H9 (cell line): ENCODE measurements around the gene SLC16A2. TPM values are rescaled to one million over a fixed set of nuclear protein-coding genes. Genes with fewer than 3 reads are reported as not detected.

Experiments used
- DNase-seq: peaks from one replicate; pipeline ENCODE4 v3.0.0-alpha.2; 2017
- H2AFZ ChIP-seq: one replicate; pipeline ENCODE4 v1.6.1; 2013; ENCODE audit warnings: mild to moderate bottlenecking, low read length, control low read depth, moderate library complexity
- H2AK5ac ChIP-seq: 2 replicates; pipeline ENCODE4 v1.6.1; 2013; ENCODE audit warnings: low read length, control low read depth, mixed read lengths; ENCODE audit not compliant: insufficient read length
- H2BK120ac ChIP-seq: one replicate; pipeline ENCODE4 v1.6.1; 2013; ENCODE audit warnings: low read depth, mild to moderate bottlenecking, low read length, control low read depth, inconsistent platforms; ENCODE audit not compliant: poor library complexity, severe bottlenecking
- H2BK12ac ChIP-seq: 2 replicates; pipeline ENCODE4 v1.6.1; 2013; ENCODE audit warnings: low read length, control low read depth, mixed read lengths, low read depth; ENCODE audit not compliant: insufficient read length
- H2BK15ac ChIP-seq: 2 replicates; pipeline ENCODE4 v1.6.1; 2013; ENCODE audit warnings: low read depth, low read length, control low read depth
- H2BK20ac ChIP-seq: one replicate; pipeline ENCODE4 v1.6.1; 2013; ENCODE audit warnings: low read depth, mild to moderate bottlenecking, low read length, control low read depth, inconsistent platforms; ENCODE audit not compliant: poor library complexity, severe bottlenecking
- H2BK5ac ChIP-seq: 2 replicates; pipeline ENCODE4 v1.6.1; 2013; ENCODE audit warnings: low read length, control low read depth, mixed read lengths; ENCODE audit not compliant: insufficient read length
- H3K14ac ChIP-seq: 2 replicates; pipeline ENCODE4 v1.6.1; 2013; ENCODE audit warnings: low read length, control low read depth; ENCODE audit not compliant: insufficient read depth
- H3K18ac ChIP-seq: 2 replicates; pipeline ENCODE4 v1.6.1; 2013; ENCODE audit warnings: low read depth, mild to moderate bottlenecking, mixed read lengths, low read length, control low read depth; ENCODE audit not compliant: insufficient read length
- H3K23ac ChIP-seq: 2 replicates; pipeline ENCODE4 v1.6.1; 2013; ENCODE audit warnings: low read length, control low read depth, mixed read lengths, low read depth; ENCODE audit not compliant: insufficient read length
- H3K23me2 ChIP-seq: 2 replicates; pipeline ENCODE4 v1.6.1; 2013; ENCODE audit warnings: low read depth, mild to moderate bottlenecking, mixed read lengths, low read length, control low read depth; ENCODE audit not compliant: insufficient read length, poor library complexity, severe bottlenecking
- H3K27ac ChIP-seq: 2 replicates; pipeline ENCODE4 v1.5.1; 2013; ENCODE audit warnings: low read length, control low read depth, mixed read lengths, low read depth; ENCODE audit not compliant: insufficient read length
- H3K27me3 ChIP-seq: 2 replicates; pipeline ENCODE4 v1.6.1; 2013; ENCODE audit warnings: low read length, control low read depth, inconsistent platforms; ENCODE audit not compliant: insufficient read depth
- H3K4ac ChIP-seq: 2 replicates; pipeline ENCODE4 v1.6.1; 2013; ENCODE audit warnings: low read depth, mild to moderate bottlenecking, control low read depth, inconsistent platforms, low read length, moderate library complexity
- H3K4me1 ChIP-seq: 2 replicates; pipeline ENCODE4 v1.6.1; 2013; ENCODE audit warnings: low read length, control low read depth, inconsistent platforms; ENCODE audit not compliant: insufficient read depth
- H3K4me2 ChIP-seq: 2 replicates; pipeline ENCODE4 v1.6.1; 2013; ENCODE audit warnings: low read length, control low read depth, mixed read lengths; ENCODE audit not compliant: insufficient read length, insufficient read depth
- H3K56ac ChIP-seq: 2 replicates; pipeline ENCODE4 v1.6.1; 2013; ENCODE audit warnings: low read depth, mild to moderate bottlenecking, mixed read lengths, low read length, control low read depth; ENCODE audit not compliant: insufficient read length
- H3K79me1 ChIP-seq: 2 replicates; pipeline ENCODE4 v1.6.1; 2013; ENCODE audit warnings: low read depth, mild to moderate bottlenecking, moderate library complexity, low read length, control low read depth, inconsistent platforms; ENCODE audit not compliant: insufficient read depth, poor library complexity, severe bottlenecking
- H3K79me2 ChIP-seq: 2 replicates; pipeline ENCODE4 v1.6.1; 2013; ENCODE audit warnings: low read length, control low read depth, inconsistent platforms; ENCODE audit not compliant: insufficient read depth
- H3K9ac ChIP-seq: 2 replicates; pipeline ENCODE4 v1.6.1; 2013; ENCODE audit warnings: low read length, control low read depth, mixed read lengths; ENCODE audit not compliant: insufficient read length; ENCODE audit errors: extremely low read depth
- H3K9me3 ChIP-seq: one replicate; pipeline ENCODE4 v1.6.1; 2013; ENCODE audit warnings: low read depth, low read length, inconsistent platforms; ENCODE audit not compliant: control insufficient read depth
- H3T11ph ChIP-seq: one replicate; pipeline ENCODE4 v1.6.1; 2013; ENCODE audit warnings: mild to moderate bottlenecking, low read length, control low read depth, inconsistent platforms
- H4K20me1 ChIP-seq: one replicate; pipeline ENCODE4 v1.6.1; 2013; ENCODE audit not compliant: control insufficient read depth, insufficient read length, insufficient read depth
- H4K5ac ChIP-seq: 2 replicates; pipeline ENCODE4 v1.6.1; 2013; ENCODE audit warnings: low read depth, mild to moderate bottlenecking, mixed read lengths, low read length, control low read depth; ENCODE audit not compliant: insufficient read length
- H4K8ac ChIP-seq: replicated peaks from 2 replicates; pipeline ENCODE4 v1.6.1; 2013; ENCODE audit warnings: low read length, control low read depth, mixed read lengths, low read depth; ENCODE audit not compliant: insufficient read length
- H4K91ac ChIP-seq: 2 replicates; pipeline ENCODE4 v1.6.1; 2013; ENCODE audit warnings: low read depth, mild to moderate bottlenecking, moderate library complexity, mixed read lengths, low read length, control low read depth; ENCODE audit not compliant: insufficient read length
- H3K27ac Mint-ChIP-seq, 3 experiments: 2 replicates in 2 of 3; 3 replicates in 1 of 3; pipeline ENCODE4 v1.8.0; 2020 to 2021; ENCODE audit warnings: mixed read lengths in 3 of 3, mild to moderate bottlenecking in 1 of 3, moderate library complexity in 1 of 3
- H3K27me3 Mint-ChIP-seq: 2 replicates; pipeline ENCODE4 v1.8.0; 2021; ENCODE audit warnings: low read depth, mild to moderate bottlenecking, moderate library complexity, mixed read lengths
- H3K36me3 Mint-ChIP-seq, 3 experiments: 2 replicates in 2 of 3; 3 replicates in 1 of 3; pipeline ENCODE4 v1.8.0; 2020 to 2021; ENCODE audit warnings: low read depth in 3 of 3, mixed read lengths in 3 of 3; ENCODE audit not compliant: insufficient read depth in 1 of 3
- H3K4me1 Mint-ChIP-seq, 2 experiments: 2 replicates each; pipeline ENCODE4 v1.8.0; 2020; ENCODE audit warnings: mixed read lengths in 2 of 2
- H3K4me3 Mint-ChIP-seq, 2 experiments: 2 replicates in 1 of 2; 3 replicates in 1 of 2; pipeline ENCODE4 v1.8.0; 2020 to 2021; ENCODE audit warnings: mild to moderate bottlenecking in 2 of 2, mixed read lengths in 2 of 2, moderate library complexity in 1 of 2
- H3K9me3 Mint-ChIP-seq, 2 experiments: 2 replicates in 1 of 2; 3 replicates in 1 of 2; pipeline ENCODE4 v1.8.0; 2020; ENCODE audit warnings: mild to moderate bottlenecking in 2 of 2, mixed read lengths in 2 of 2, moderate library complexity in 1 of 2
- CTCF ChIP-seq: fragments of 200-600 bp; sonication (generic); conservative IDR thresholded peaks from 3 replicates; pipeline ENCODE4 v1.8.0; 2021; ENCODE audit warnings: antibody characterized with exemption, mild to moderate bottlenecking
- whole genome bisulfite sequencing: extraction: QIAGEN DNeasy Blood & Tissue Kit; methylation state at CpG from one replicate; pipeline ENCODE4 v1.1.7; 2013; ENCODE audit warnings: missing lambda C conversion rate, low lambda C conversion rate, mixed read lengths; ENCODE audit not compliant: insufficient read length; ENCODE audit errors: extremely low coverage; 5-methylcytosine and 5-hydroxymethylcytosine counted together
- total RNA-seq: library from RNA; stranded (reverse); gene quantifications from 2 replicates; pipeline ENCODE4 v1.2.1, GENCODE V29; 2021

SLC16A2 gene
- total RNA-seq, 1 experiment from 2014 or later = 17.1 TPM

- no peak for DNase-seq
- Mint-ChIP-seq H3K4me1 (no peaks in the 10 kb centered on the region), H3K9me3 (peaks cover 10 to 36% of the 10 kb centered on the region in 2 experiments; a peak in 3 of 5 replicates), H3K27me3 (peaks cover 3% of the 10 kb centered on the region), H3K27ac (no peak overlapping the region), H3K36me3 (no peaks in the 10 kb centered on the region), H3K4me3 (no peak overlapping the region)
- H4K91ac ChIP-seq = no peak overlapping the region
- H3K9me3 ChIP-seq = no peaks in the 10 kb centered on the region
- no peak overlapping the region for H3K27ac ChIP-seq
- no peaks in the 10 kb centered on the region for H3K27me3 ChIP-seq
- H3K23me2 ChIP-seq = no peaks in the 10 kb centered on the region
- H3K14ac ChIP-seq = no peak overlapping the region
- H3K4ac ChIP-seq = no peak overlapping the region
- no peaks in the 10 kb centered on the region for H4K20me1 ChIP-seq
- no peak overlapping the region for H2AFZ ChIP-seq
- H3T11ph ChIP-seq = no peak overlapping the region
- H4K8ac ChIP-seq = no peak overlapping the region
- no CpG with 5 or more reads among the region's 1 CpG for WGBS
- no peaks in the 10 kb centered on the region for H3K4me1 ChIP-seq
- no peak overlapping the region for H2BK12ac ChIP-seq
- no peak overlapping the region for H3K4me2 ChIP-seq
- no peak overlapping the region for H2AK5ac ChIP-seq
- no peak overlapping the region for H2BK15ac ChIP-seq
- no peaks in the 10 kb centered on the region for H3K79me1 ChIP-seq
- H3K79me2 ChIP-seq = no peaks in the 10 kb centered on the region
- no peak overlapping the region for H3K18ac ChIP-seq
- H2BK5ac ChIP-seq = no peak overlapping the region
- H2BK120ac ChIP-seq = no peak overlapping the region
- no peak overlapping the region for H3K56ac ChIP-seq
- H4K5ac ChIP-seq = no peak overlapping the region
- H3K23ac ChIP-seq = no peak overlapping the region
- no peak overlapping the region for H3K9ac ChIP-seq
- H2BK20ac ChIP-seq = no peak overlapping the region
- no peak for TF ChIP-seq CTCF
Observed at GRCh38 chrX:74395556-74395955, 25.7 kb upstream of the SLC16A2 start.
